ENCODE data around the gene PLCB2.
A peak's percentile ranks its signal among the peaks of the same experiment; 100 is the strongest.

The PLCB2 gene, protein sequence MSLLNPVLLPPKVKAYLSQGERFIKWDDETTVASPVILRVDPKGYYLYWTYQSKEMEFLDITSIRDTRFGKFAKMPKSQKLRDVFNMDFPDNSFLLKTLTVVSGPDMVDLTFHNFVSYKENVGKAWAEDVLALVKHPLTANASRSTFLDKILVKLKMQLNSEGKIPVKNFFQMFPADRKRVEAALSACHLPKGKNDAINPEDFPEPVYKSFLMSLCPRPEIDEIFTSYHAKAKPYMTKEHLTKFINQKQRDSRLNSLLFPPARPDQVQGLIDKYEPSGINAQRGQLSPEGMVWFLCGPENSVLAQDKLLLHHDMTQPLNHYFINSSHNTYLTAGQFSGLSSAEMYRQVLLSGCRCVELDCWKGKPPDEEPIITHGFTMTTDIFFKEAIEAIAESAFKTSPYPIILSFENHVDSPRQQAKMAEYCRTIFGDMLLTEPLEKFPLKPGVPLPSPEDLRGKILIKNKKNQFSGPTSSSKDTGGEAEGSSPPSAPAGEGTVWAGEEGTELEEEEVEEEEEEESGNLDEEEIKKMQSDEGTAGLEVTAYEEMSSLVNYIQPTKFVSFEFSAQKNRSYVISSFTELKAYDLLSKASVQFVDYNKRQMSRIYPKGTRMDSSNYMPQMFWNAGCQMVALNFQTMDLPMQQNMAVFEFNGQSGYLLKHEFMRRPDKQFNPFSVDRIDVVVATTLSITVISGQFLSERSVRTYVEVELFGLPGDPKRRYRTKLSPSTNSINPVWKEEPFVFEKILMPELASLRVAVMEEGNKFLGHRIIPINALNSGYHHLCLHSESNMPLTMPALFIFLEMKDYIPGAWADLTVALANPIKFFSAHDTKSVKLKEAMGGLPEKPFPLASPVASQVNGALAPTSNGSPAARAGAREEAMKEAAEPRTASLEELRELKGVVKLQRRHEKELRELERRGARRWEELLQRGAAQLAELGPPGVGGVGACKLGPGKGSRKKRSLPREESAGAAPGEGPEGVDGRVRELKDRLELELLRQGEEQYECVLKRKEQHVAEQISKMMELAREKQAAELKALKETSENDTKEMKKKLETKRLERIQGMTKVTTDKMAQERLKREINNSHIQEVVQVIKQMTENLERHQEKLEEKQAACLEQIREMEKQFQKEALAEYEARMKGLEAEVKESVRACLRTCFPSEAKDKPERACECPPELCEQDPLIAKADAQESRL

DNA sequence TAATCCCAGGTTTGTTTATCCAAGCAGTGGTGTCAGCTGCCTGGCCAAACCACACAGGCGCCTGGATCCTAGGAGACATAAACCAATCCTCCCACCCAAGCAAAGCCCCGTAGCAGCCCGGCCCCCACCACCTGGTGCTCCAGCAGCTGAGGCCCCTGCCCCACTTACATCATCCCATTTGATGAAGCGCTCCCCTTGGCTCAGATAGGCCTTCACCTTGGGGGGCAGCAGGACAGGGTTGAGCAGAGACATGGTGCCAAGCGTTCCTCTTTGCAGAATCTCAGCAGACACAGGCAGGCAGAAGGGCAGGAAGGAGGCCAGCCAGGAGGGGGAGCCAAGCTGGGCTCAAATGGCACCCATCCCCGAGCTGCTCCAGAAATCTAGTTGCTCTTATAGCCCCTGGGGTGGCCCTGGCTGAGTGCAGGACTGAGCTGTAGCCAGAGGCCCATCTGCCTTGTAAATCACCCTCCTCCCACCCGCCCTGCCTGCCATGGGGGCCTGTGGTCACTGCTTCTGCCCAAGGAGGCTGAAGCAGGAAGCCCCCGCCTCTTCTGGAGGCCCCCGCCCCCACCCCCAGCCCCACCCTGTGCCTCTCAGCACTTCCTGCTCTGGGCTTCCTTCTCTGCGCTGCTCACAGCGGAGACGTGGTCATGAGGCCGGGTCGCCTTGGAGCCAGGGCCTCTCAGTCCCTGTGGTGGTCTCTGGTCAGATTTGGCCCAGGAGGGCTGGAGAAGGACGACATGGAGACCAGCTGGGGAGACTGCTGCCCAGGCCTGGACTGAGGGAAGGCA, at the start of gene PLCB2:
Gene PLCB2 (minus strand): TSS at position 515 of the 791 bp plus-strand sequence. CDS start 263 bp downstream, at position 252.
- no peak for DNase-seq

DNA sequence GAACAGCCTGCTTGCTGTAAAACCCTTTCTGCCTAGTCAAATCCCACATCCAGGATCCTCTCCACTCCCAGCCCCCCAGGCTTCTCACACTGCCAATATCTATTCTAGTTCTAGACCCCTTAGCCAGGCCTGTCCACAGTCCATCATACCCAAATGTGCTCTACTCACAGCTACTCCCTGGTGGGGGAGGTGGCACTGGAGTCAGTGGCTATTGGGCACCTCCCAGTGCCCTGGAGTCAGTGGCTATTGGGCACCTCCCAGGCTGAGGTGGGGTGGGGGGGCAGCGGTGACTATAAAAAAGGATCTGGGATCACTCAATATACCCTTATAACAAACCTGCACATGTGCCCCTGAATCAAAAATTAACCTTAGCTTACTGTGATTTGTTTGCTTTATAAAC, 49.5 kb upstream of the PLCB2 start:
- no peak for DNase-seq

- DNase-seq: no peak
Measured at GRCh38 chr15:40355976-40356585, 48.3 kb upstream of the PLCB2 start.

- peak; percentile 43 for DNase-seq
Measured at GRCh38 chr15:40354408-40355171, 46.9 kb upstream of the PLCB2 start.

DNA sequence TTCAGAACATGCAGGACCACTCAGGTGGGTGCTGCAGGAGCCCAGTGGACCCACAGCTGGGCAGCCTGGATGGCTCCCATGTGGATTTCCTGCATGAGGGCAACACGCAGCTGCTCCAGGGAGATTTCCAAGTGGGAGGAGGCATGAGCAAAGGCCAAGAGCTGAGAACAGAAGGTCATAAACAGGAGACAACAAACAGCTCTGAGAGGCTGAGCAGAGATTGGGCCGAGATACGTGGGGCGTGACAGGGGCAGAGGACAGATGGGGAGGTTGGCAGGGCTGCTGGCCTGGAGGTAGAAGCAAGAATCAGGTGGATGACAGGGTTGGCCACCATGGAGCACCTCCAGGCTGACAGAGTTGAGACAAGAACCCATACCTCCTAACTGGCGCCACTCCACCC, 46.0 kb upstream of the PLCB2 start:
- no peak for DNase-seq

DNA sequence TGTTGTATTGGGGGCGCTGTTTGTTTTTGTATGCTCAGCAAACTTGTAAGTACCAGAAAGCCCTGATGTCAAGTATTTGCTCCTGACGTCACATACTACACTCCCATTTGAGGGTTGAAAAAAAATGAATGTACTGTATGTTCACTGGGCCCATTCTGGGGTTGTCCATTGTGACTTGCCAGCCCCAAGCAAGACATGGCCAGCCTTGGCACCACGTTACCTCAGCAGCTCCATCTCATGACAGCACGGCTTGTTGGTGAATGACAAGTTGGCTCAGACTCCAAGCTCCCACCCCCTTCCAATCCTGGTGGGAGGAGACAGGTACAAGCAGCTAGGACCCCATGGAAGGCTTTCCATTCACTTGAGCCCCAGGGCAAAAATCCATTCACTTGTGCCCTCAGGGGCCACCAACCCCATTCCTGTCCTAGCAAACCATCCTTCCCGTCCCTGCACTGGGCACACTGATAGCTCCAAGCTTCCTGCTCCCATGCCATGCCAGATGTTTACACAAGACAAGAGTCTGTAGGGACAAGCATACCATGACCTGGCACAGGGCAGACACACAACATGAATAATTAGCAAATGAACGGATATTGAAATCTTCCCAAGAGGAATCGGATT, 44.7 kb upstream of the PLCB2 start:
- no peak for DNase-seq

- DNase-seq: no peak
Measured at GRCh38 chr15:40349163-40349562, 41.4 kb upstream of the PLCB2 start.

DNA sequence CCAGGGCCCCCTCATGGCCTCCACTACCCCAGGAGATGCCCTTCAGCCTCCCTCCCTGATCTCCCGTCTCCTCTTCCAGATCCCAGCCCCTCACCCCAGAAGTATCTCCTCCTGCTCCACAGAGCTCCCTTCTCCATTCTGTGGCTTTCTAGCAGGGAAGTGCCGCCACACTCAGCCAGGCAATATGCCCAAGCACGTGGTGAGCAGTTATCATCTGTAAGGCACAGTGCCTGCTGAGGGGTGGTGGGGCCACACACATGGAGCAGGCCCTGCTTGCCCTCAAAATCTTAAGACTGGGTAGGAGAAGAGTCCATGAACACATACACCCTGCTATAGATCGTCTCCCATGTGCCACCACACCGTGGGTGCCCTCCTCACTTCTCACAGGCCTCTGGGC, 40.7 kb upstream of the PLCB2 start:
- no peak for DNase-seq

- no peak for DNase-seq
Measured at GRCh38 chr15:40347559-40348473, 40.1 kb upstream of the PLCB2 start.

DNA sequence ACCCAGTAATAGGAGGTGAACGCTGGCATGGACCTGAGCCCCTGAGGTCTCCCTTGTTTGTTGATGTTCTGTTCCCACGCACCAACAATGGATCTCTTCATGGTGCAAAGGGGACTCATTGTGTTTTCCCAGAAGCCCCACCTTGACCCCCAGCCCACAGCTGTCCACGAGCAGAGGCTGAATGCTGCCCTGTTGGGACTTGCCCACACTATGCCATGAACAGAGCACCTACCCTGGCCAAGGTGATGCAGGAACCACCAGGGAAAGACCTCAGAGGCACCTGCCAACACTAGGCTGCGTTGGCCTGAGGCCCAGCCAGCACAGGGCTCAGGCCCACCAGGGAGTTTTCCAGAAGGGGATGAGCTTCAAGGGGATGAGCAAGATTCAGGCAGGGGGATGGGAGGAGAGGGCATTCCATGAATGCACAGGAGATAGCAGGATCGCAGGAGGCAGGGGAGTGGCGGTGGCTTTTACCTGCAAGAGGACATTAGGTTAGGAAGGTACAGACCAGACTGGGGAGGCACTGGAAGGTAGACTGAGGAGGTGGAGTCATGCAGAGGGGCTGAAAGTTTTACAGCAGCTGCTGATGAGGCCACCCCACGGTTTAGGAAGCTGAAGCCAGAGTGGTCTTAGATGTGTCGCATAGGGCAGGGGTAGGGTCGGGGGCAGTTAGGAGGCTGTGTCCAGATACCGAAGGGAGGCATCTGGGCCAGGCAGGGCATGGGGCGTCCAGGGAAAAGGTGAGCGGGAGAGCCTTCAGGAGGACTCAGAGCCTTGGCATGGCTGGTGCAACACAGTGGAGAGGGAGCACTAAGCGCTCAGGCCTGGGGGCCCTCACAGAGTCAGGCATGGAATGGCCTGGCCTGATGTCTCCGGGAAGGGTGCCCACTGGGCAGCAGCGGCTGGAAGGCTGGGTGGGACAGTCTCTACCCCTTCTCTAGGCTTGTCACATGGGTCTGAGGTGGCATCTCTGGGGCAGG, 39.1 kb upstream of the PLCB2 start:
- no peak for DNase-seq

DNA sequence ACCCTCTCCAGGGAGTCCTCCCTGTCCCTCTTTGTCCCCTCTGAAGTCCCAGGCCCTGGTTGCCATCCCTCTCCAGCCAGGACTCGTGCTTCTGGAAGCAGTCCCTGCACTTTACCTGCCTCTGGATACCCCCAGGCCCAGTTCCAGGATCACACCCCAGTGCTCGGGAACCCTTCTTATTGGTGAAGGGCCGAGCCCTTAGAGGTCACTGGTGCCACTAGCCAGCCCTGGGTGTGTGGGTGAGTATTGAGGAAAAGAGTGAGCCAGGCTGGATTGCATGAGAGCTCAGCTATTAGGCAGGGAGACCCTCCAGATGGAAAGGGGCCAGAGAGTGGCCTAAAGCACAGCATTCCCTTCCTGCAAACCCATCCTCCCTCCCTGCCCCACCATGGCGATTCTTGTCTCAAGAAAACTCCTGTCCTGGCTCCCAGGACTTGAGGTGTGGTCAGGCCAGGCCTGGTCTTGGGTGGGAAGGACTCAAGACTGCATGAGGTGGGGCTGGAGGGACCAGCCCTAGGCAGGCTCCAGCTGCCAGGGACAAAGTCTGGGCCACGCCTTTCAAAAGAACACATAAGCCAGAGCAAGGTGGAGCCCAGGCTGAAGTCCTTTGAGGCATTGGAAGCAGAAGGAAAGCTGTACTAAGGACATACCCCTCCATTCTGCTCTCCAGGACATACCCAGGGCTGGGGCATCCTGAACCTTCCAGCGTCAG, 38.3 kb upstream of the PLCB2 start:
- no peak for DNase-seq

DNA sequence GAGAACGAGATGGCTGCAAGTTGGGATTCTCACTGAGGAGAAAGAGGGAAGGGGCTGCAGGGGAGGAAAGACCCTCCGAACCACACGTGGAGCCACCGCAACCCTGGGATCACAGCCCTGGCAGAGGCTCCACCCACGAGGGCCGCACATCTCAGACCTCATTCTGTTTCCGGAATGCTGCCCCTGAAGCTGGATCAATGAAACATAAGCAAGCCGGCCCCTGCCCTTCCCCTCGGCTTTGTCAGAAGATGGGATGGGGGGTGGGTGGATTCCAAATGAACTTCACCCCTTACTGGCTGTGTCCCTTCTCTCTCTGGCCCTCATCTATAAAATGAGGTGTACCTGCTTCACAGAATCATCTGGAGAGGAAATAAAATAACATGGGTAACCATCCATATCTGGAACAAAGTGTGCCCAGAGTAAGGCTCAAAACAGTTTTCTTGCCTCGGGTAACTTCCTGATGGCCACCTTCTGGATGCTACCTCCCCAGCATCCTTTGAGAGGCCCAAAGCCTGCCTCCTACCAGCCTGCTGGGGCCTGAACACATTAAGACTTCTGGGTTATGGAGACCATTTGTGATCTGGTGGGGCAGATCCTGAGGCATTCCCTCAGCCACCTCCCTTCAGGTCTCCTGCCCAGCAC, 37.6 kb upstream of the PLCB2 start:
- no peak for DNase-seq

- peak; percentile 73 for DNase-seq
Measured at GRCh38 chr15:40344631-40345120, 36.9 kb upstream of the PLCB2 start.

- DNase-seq: peak; percentile 63
Measured at GRCh38 chr15:40344217-40344616, 36.5 kb upstream of the PLCB2 start.

DNA sequence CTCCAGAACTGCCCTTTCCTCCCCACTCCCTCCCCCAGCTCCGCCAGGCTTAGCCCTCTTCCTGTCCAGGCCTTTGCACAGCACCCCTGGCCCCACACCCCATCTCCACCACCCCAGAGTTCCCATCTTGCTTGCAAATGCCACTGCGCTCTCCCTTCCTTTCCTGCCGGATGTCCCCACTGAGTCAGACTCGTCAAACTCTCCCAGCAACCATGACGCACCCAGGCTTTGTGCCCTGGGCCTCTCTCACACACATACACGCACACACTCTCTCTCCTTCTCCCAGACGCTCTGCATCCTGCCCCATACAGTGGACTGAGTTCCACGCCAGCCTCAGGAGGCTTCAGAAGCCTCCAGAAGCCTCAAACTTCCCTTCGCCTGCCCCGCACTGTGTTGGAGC, 35.8 kb upstream of the PLCB2 start:
- DNase-seq: peak; percentile 98

DNA sequence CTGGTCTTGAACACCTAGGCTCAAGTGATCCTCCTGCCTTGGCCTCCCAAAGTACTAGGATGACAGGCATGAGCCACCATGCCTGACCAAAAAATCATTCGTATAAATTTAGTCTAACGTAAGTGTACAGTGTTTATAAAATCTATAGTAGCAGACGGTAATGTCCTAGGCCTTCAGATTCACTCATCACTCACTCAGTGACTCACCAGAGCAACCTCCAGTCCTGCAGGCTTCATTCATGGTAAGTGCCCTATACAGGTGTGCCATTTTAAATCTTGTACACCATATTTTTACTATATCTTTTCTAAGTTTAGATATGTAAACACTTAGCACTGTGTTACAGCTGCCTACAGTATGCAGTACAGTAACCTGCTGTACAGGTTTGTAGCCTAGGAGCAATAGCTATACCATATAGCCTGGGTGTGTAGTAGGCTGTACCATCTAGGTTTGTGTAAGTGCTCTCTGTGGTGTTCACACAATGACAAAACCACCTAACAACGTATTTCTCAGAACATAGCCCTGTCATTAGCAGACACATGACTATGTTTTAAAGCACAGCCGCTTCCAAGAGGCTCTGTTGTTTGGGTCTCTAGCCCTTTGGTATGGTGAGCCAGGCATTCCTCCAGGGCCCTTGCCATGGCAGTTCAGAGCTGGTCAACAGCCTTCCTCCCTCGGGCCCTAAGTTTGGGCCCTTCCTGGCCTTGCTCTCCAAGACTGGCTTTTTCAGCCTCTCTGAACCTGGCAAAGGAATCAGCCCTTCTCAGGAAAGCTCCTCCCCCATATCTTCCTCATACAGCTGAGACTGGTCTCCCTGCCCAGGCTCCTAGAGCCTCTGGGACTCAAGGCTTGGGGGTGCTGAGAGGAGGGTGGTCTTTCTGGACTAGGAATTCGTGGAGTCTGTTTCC, 34.9 kb upstream of the PLCB2 start:
- peak; percentile 45 for DNase-seq

Measured in EL (cell line).